ENCODE measurements around the gene C10orf90. TPM values are rescaled to one million over a fixed set of nuclear protein-coding genes. Genes with fewer than 3 reads are reported as not detected.

Gene C10orf90
- polyA plus RNA-seq, 12 donors: 0.67 to 2.2 (median 0.87) TPM; not detected in 2

DNA sequence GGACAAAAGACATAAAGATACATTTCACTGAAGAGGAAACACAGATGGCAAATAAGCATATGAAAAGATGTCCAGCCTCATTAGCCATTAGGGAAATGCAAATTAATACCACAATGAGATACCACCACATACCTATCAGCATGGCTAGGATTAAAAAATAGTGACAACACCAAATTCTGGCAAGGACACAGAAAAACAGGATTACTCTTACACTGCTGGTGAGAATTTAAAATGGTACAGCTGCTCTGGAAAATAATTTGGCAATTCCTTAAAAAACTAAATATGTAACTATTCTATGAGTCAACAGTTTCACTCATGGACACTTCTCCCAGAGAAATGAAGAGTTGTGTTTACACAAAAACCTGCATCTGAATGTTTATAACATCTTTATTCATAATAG, 121.1 kb downstream of the C10orf90 start:
- DNase-seq: no peak

DNA sequence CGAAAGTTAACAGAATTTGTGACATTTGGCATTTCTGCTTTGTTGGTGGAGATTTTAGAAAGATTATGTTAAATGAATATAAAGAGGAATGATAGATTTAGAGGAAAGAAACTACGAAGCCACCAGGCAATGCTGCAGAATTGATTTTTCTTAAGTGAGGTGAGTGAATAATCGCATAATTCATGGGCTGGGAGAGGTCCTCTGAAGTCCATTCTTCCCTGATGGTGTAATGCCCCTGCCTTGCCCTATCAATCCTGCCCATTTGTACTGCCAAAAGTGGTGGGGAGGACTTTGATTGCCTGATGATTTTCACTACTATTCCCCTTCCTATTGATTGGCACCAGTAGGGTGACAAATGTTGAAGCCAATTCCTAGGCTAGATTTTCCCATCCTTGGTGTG, 125.9 kb downstream of the C10orf90 start:
- no peak for DNase-seq

DNA sequence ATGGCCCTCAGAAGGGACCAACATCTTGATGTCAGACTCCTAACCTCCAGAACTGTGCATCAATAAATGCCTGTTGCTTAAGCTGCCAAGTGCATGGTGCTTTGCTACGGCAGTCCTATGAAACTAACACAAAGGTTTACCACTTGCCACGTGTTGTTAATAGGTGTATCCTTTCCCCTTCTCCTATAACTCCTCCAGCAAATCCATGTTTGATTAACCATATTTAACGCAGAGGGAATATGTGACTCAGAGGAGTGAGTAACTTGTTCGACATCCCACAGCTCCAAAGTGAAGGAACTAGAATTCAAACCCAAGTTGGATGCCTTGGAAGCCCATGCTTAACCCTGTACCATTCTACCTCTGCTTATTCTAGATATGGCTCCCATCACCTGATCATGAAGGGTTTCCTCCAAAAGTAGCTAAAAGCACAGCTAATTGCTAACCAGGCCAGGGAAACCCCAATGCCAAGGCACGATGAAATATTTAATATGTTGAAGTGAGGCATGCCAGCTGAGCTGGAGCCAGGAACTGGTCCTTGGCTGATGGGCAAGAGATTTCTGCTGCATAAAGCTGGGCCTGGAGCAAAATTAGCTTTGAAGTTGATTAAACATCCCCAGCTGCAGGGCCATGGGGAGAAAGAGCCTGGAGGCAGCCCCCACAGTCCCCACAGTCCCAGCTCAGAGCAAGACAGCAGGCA, 131.9 kb downstream of the C10orf90 start:
- no peak for DNase-seq

DNA sequence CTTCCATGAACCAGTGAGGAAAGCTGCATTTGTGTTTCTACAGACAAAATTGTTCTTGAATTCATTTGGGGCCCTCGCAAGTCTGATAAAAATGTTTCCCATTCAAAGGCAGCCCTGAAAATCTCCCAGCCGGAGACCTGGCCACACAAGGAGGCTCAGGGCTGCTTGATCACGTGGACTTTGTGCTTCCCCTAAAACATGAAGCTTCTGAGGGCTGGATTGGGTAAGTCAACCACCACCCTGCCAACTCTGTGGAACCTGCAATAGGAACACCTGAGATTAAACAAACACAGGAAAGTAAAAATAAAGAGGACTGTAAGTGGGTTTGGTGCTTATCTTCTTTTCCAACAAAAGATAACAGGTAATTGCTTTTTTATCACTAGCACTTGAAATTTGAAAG, 133.8 kb downstream of the C10orf90 start:
- no peak for DNase-seq

DNA sequence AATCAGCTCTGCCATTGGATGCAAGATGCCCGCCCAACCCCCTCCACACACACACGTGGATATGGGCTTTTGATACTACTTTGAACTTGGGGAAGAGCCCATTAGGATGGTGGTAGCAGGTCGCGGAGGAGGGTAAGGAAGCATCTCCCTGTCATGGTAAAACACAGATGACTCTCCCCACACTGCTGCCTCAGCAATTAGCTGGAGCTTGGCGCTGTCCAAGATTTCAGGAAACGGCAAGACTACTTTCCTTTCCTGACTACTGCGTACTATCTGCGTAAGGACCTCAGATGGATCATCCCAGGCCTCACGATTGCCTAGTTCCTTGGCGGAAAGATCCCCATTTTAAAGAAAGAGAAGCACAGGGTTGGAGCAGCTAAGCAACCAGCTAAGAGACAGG, 134.3 kb downstream of the C10orf90 start:
- peak; percentile 19 for DNase-seq

DNA sequence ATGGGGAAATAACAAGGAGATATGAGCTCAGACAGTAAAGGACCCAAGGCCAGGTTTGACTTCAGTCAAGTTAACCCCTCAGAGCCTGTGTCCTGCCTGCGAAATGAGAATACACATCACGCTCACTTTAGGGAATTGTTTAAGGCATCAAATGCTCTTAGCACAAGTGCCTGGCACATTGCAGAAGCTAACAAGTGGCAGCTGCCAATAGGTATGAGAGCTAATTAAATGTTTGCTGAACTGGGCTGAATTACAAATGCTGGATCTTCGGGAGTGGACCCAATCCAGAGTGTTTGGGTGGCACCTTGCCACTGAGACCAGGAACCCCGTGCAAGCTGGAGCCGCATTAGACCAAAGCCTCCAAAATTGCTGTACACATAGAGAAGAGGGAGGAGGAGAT, 136.8 kb downstream of the C10orf90 start:
- DNase-seq: no peak

DNA sequence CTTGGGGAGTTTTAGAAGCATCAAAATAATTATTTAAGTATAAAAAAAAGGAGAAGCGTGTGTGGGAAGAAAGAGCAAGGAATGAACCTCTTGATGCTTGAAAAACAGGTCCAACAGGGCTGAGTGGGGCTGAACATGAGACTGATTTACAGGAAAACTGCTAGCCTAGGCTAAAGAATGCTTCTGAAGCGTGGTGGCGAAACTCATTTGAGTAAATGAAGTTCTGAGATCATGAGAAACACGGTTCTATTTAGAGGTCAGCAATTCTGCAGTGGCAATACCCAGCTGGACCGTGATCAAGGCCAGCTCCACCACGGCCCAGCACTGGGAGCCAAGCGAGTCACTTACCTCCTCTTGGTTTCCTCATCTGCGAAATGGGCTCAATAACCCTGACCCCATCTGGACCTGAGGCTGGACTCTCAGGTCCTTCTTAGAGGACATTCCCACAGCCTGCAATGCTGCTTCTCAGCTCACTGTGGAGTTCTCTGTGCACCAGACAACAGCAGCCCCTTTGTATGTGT, 142.1 kb downstream of the C10orf90 start:
- no peak for DNase-seq

DNA sequence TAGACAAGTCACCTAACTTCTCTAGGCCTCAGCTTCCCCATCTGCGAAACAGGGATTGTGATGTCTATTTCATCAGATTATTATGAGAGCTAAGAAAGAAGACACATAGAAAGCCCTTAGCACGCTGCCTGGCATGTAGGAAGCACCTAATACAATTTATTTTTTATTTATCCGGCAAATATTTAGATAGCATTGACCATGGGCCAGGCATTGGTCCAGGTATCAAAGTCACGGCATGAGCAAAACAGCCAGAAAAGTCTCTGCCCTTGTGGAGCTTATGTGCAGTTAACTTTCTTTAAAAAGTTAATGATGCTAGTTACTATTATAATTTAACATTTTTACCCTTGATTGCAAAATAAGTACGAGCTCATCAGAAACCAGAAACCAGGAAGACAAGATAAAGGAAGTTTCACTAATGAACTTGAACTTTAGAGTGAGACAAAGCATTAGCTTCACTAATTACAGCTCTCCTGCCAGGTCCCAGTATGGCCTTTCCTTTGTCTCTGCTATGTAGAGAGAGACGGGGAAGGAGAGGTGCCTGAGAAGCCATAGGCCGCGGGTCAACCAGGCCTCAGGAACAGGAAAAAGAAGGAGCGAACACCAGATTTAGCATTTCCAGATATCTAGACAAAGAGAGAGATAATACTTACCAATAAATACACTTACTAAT, 142.7 kb downstream of the C10orf90 start:
- no peak for DNase-seq

DNA sequence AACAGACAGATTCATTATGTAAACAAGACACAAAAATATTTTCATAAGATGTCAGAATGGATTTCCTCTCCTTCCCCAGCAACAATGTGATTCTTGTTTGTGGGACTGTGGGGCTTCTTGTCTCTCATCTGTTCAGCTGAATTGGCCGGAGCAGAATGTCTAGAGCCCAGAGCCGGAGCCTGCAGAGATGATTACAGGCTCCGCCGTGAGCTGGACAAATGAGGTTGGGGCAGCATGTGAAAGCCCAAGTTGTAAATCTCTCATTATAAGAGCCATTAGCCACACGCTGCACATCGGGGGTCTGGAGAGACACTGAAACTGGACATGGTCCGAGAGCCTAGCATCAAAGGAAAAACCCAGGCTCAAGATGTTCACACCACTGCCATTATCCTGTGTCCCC, 145.2 kb downstream of the C10orf90 start:
- no peak for DNase-seq

DNA sequence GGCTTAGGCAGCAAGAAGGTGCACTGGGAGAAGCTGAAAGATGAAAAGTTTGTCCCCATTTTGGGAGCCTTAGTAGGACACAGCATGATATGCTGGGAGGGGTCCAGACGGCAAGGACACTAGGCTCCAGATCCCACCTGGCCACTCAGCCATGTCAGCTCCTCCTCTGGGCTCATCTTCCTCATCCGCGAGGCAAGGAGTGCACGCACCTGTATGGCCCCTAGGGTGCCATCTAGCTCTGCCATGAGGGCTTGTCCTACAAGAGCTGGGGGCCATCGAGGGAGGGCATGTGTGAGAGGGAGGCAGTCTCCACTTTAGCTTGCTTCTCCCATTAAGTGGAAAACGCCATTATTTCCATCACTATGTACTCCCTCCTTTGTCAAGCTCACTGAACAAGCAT, 146.0 kb downstream of the C10orf90 start:
- no peak for DNase-seq

DNA sequence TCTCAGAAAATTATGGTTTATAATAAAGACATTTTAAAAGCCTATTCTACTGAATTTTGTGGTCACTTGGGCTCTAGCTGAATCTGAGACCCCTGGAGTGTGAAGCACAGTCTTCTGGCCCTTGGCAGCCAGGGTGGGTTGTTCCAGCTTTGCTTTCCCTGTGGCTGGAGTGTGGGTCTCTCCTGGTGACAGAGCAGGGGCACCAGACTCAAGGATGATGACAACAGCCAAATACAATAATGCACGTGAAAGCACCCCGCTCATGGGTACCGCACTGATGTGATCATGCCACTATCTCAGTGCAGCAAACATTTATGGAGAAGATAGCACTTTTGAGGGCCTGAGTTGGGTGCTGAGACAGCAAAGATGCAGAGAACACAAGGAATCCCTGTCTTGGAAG, 147.4 kb downstream of the C10orf90 start:
- no peak for DNase-seq

DNA sequence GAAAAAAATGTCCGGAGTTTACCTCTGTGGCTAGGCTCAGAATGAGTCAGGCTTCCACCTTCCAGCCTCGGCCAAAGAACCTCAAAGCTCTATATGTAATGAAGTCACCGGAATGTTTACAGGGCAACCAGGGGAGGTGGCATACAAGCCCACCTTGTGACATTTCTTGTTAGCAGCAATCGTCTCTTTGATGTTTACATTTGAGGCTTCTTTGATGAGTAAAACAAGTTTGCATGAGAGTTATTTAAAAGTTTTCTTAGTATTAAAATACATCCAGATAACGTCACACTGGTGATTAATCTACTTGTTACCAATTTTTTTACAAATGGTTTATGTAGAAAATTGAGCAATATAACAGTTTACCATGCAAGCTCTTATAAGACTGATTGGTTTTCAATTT, 149.1 kb downstream of the C10orf90 start:
- DNase-seq: no peak

DNA sequence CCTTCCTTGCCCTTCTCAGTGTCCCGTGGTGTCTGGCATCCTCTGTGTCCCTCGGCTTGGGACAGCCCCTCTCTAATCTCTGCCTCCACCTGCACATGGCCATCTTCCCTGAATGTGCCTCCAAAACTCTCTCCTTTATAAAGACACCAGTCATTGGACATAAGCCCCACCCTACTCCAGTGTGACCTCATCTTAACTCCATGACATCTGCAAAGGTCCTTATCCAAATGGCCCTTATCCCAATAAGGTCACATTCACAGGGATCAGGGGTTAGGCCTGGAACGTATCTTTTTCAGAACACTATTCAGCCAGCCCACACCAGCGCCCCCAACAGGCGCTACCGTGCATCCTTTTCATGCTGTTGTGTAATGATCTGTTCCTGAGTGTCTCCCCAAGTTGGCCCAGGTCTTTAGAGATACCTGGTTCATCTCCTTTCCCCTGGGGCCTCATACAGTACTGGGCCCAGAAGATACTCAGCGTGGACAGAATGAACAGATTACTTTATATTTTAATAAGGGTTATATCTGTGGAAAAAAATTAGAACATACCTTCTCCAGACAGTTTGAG, 149.7 kb downstream of the C10orf90 start:
- no peak for DNase-seq

DNA sequence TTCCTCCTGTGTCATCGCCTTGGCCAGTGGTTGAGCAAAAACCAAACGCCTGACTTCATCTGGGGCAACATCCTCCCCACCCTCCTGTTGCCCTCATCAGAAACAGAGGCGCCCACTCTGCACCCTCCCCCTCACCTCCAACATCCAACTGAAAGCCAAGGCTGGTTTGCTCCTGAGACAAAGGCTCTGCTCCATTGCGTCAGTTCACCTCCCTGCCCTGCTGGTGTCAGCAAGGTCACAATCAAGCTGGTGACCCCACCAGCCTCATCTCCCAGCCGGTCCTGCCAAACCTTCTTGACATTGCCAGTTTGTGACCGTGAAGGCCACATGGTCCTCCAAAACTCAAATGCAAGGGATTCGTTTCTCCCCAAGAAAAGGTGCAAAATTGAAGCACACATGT, 150.5 kb downstream of the C10orf90 start:
- DNase-seq: no peak

DNA sequence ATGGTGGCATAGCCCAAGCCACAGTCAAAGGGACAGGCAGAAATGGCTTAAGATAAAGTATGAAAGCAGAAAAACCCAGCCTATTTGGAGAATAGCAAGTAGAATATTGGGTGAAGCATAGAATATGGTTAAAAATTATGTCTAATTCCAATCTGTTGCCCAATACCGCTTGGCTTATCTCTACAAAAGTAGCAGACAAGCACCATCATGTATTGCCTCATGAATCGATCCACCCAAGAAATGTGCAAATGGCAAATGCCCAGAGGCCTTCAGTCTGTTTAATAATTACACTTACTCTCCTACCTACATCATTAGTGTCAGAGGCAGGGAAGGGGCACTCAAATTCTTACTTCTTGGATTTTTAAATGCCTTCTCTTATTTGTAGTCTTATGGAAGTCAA, 151.3 kb downstream of the C10orf90 start:
- DNase-seq: no peak

DNA sequence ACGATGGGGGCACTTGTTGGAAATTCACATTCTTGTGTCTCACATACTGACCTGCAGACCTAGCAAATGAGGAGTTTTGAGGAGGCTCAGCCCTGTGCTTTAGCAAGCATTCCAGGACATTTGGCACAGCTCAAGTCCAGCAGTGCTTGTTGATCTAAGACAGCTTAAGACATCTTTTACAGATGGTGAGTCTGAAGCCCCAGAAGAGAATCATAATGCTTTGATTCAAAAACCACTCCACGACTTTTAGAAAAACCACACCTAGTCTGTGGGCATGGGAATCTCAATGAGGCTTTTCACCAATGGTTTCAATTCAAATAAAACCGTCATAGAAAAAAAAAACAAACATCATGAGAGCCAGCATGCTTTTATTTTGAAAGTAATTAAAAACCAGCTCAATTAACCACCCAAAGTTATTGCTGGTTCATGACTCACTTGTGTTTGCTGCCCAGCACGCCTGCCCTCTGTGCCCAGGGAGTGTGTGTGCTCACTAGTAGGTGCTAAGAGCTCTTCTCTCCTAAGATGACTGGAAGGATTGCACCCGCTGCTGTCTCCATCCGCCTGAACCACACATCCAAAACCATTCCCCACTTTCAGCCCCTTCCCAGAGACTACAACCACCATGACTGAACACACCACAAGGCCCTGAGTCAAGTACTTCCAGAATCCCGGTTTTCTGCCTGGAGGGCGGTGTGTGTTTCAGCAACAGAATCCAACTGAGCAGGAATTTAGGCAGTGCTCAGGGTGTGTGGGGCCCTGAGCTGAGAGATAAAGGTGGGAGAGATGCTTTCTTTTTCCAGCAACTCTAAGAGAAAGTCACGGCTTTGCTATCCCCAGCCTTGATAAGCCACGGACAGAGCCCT, 152.0 kb downstream of the C10orf90 start:
- no peak for DNase-seq

DNA sequence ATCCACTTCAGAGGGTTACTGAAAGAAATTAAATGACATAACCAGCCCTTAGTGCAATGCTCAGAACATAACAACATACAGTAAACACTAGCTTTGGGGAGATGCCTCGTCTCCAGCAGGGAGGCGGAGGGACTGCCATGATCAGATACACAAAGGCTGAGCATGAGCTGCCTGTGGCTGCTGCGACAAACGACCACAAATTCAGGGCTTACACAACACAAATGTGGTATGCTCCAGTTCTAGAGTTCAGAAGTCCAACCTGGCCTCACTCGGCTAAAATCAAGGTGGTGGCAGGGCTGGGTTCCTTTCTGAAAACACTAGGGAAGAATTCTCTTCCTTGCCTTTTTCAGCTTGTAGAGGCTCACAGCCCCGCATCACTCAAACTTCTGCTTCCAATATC, 154.0 kb downstream of the C10orf90 start:
- no peak for DNase-seq

DNA sequence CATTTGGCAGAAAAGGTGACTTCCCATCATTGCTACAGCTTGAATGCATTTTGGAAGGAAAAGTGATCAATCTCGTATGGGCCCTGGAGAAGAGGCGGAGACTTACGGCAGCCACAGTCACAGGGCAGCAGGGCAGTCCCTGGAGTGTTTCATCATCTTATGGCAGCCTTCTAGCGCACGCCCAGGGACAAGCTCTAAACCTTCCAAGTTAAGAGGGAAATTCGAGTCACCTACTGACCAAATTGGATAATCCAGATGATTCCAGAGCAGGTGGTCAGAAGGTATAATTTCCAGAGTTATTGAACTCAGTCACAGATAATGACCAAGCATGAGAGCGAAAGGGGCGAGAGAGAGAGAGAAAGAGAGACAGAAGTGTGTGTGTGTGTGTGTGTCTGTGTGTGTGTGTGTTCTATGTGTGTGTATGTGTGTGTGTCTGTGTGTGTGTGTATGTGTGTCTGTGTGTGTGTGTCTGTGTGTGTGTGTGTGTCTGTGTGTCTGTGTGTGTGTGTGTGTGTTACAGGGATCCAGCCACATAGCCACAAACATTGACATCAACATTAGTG, 158.5 kb downstream of the C10orf90 start:
- no peak for DNase-seq

DNA sequence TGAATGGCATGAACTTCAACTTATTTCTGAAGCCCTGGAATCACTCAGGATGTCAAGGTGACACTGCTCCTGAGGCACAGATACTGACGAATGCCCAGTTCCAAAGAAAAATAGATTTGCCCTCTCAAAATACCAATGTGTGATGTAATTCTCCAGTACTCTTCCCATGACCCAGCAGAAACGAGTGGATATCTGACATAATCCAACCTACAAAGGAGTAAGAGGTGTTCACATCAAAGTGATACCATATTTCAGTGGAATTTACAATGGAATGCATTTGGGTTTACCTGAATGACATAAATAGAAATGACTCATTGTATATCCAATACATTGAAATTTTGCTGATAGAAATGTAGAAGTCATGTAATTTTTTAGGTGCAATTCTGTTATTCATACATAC, 161.3 kb downstream of the C10orf90 start:
- DNase-seq: no peak

DNA sequence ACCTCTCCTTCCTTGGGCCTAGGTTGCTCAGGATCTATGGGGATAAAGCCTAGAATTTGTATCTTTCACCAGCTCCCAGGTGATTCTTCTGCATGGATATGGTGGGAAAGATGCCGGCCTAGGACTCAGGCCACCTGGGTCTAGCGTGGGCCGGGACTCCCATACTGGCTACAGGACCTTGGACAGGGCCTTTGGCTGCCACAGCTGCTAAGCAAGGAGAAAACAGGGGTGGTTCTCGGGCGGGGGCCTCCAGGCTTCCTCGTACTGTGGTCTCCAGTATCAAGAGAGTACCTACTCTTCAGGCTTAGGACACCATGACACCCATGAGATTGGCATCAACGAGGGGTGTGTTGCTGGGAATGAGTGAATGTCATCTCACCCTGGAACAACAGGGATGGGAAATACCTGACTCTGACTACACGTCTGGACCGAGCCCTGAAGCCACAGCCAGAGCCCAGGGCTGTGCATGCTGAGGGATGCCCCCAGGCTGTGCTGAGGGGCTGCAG, 161.9 kb downstream of the C10orf90 start:
- no peak for DNase-seq

DNA sequence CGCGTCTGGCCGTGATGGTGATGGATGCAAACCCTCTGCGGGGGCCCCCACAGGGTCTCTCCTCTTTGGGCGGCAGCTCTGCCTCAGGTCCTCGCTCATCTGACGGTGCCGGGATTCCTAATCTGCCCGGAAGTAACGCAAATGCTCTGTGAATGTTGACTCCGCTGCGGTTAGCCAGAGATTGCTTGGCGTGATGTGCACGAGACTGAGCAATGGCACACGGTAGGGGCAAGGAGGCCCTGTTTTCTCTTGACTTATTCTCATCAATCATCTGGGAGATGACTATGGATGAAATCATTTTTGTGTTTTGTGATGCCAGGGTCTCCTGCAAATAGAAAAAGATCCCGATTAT, 165.8 kb downstream of the C10orf90 start:
- DNase-seq: no peak
